ENCODE data around the gene ALDH1A1. TPM values are rescaled to one million over a fixed set of nuclear protein-coding genes. Genes with fewer than 3 reads are reported as not detected.

ALDH1A1 gene
- not detected for total RNA-seq

- no peaks in the 10 kb centered on the region for H3K36me3 Mint-ChIP-seq
- CTCF ChIA-PET = no interaction called here
Measured at GRCh38 chr9:72952914-72953313, at the start of gene ALDH1A1. Gene ALDH1A1 (minus strand): TSS chr9:72953053. CDS start chr9:72953000, 53 bp downstream.

GRCh38 chr9:73001860-73002259 is 49.0 kb upstream of the ALDH1A1 start:
- intact Hi-C loops (cut with micrococcal nuclease) = no loop called here
- H3K27me3 Mint-ChIP-seq = peaks cover 6% of the 10 kb centered on the region
- no peaks in the 10 kb centered on the region for H3K36me3 Mint-ChIP-seq
- H3K9me3 Mint-ChIP-seq = no peaks in the 10 kb centered on the region
- CTCF ChIA-PET = no interaction called here
- DNase-seq = no peak
- peaks cover 3% of the 10 kb centered on the region for H3K4me1 Mint-ChIP-seq (ENCODE audit: low read depth)
- no peak overlapping the region for H3K4me3 Mint-ChIP-seq
- POLR2A ChIA-PET = no interaction called here
- H3K27ac Mint-ChIP-seq = no peak overlapping the region

More at GRCh38 chr9:72952914-72953313, at the start of gene ALDH1A1:
- H3K9me3 Mint-ChIP-seq = no peaks in the 10 kb centered on the region
- intact Hi-C loops (cut with micrococcal nuclease) = no loop called here
- no peak within 1 kb of the TSS for H3K4me3 Mint-ChIP-seq
- no peak for DNase-seq
- no peak within 1 kb of the TSS for H3K27ac Mint-ChIP-seq
- peaks cover 16% of the 10 kb centered on the region for H3K27me3 Mint-ChIP-seq
- peaks cover 8% of the 10 kb centered on the region for H3K4me1 Mint-ChIP-seq (ENCODE audit: low read depth)
- POLR2A ChIA-PET = no interaction called here

- no peaks in the 10 kb centered on the region for H3K9me3 Mint-ChIP-seq
- POLR2A ChIA-PET = no interaction called here
- H3K4me3 Mint-ChIP-seq = no peak overlapping the region
- H3K36me3 Mint-ChIP-seq = no peaks in the 10 kb centered on the region
- H3K4me1 Mint-ChIP-seq (ENCODE audit: low read depth) = peaks cover 3% of the 10 kb centered on the region
- no peak for DNase-seq
- H3K27me3 Mint-ChIP-seq = no peaks in the 10 kb centered on the region
- H3K27ac Mint-ChIP-seq = no peak overlapping the region
- CTCF ChIA-PET = no interaction called here
- intact Hi-C loops (cut with micrococcal nuclease) = no loop called here
Measured at GRCh38 chr9:72998363-72998762, 45.5 kb upstream of the ALDH1A1 start.

GRCh38 chr9:72997387-72997995 is 44.6 kb upstream of the ALDH1A1 start:
- Mint-ChIP-seq H3K4me1 (ENCODE audit: low read depth) (peaks cover 3% of the 10 kb centered on the region), H3K9me3 (no peaks in the 10 kb centered on the region), H3K27me3 (no peaks in the 10 kb centered on the region), H3K36me3 (no peaks in the 10 kb centered on the region), H3K4me3 (no peak overlapping the region), H3K27ac (no peak overlapping the region)
- ChIA-PET CTCF (no interaction called here), POLR2A (no interaction called here)
- DNase-seq = peak; percentile 8
- intact Hi-C loops (cut with micrococcal nuclease) = no loop called here

- ChIA-PET POLR2A (no interaction called here), CTCF (no interaction called here)
- Mint-ChIP-seq H3K36me3 (no peaks in the 10 kb centered on the region), H3K9me3 (no peaks in the 10 kb centered on the region), H3K4me1 (ENCODE audit: low read depth) (peaks cover 3% of the 10 kb centered on the region), H3K4me3 (no peak overlapping the region), H3K27me3 (no peaks in the 10 kb centered on the region), H3K27ac (no peak overlapping the region)
- intact Hi-C loops (cut with micrococcal nuclease) = no loop called here
- DNase-seq = no peak
Measured at GRCh38 chr9:72996684-72997314, 43.9 kb upstream of the ALDH1A1 start.

- POLR2A ChIA-PET = no interaction called here
- Mint-ChIP-seq H3K4me1 (ENCODE audit: low read depth) (peaks cover 3% of the 10 kb centered on the region), H3K9me3 (no peaks in the 10 kb centered on the region), H3K36me3 (no peaks in the 10 kb centered on the region), H3K4me3 (no peak overlapping the region), H3K27ac (no peak overlapping the region), H3K27me3 (no peaks in the 10 kb centered on the region)
- intact Hi-C loops (cut with micrococcal nuclease) = no loop called here
- CTCF ChIA-PET = no interaction called here
- DNase-seq = no peak
Measured at GRCh38 chr9:72996114-72996513, 43.3 kb upstream of the ALDH1A1 start.

GRCh38 chr9:72995131-72996024 is 42.5 kb upstream of the ALDH1A1 start:
- no peaks in the 10 kb centered on the region for H3K9me3 Mint-ChIP-seq
- H3K4me3 Mint-ChIP-seq = no peak overlapping the region
- no peak for DNase-seq
- intact Hi-C loops (cut with micrococcal nuclease) = no loop called here
- H3K36me3 Mint-ChIP-seq = no peaks in the 10 kb centered on the region
- H3K4me1 Mint-ChIP-seq (ENCODE audit: low read depth) = peaks cover 3% of the 10 kb centered on the region
- no peaks in the 10 kb centered on the region for H3K27me3 Mint-ChIP-seq
- POLR2A ChIA-PET = no interaction called here
- H3K27ac Mint-ChIP-seq = no peak overlapping the region
- CTCF ChIA-PET = interaction anchor here (0.7 kb wide), 1 partner anchor 1053 kb away, joined by 3 read pairs; no protein-coding TSS in a partner anchor

GRCh38 chr9:72991772-72992171 is 38.9 kb upstream of the ALDH1A1 start:
- ChIA-PET POLR2A (no interaction called here), CTCF (no interaction called here)
- intact Hi-C loops (cut with micrococcal nuclease) = no loop called here
- peaks cover 3% of the 10 kb centered on the region for H3K27me3 Mint-ChIP-seq
- no peaks in the 10 kb centered on the region for H3K4me1 Mint-ChIP-seq (ENCODE audit: low read depth)
- H3K36me3 Mint-ChIP-seq = no peaks in the 10 kb centered on the region
- DNase-seq = no peak
- no peaks in the 10 kb centered on the region for H3K9me3 Mint-ChIP-seq
- H3K4me3 Mint-ChIP-seq = no peak overlapping the region
- no peak overlapping the region for H3K27ac Mint-ChIP-seq

- Mint-ChIP-seq H3K4me1 (ENCODE audit: low read depth) (no peaks in the 10 kb centered on the region), H3K27ac (no peak overlapping the region), H3K27me3 (peaks cover 3% of the 10 kb centered on the region), H3K9me3 (no peaks in the 10 kb centered on the region), H3K36me3 (no peaks in the 10 kb centered on the region), H3K4me3 (no peak overlapping the region)
- intact Hi-C loops (cut with micrococcal nuclease) = no loop called here
- DNase-seq = no peak
- ChIA-PET POLR2A (no interaction called here), CTCF (no interaction called here)
Measured at GRCh38 chr9:72990397-72991182, 37.7 kb upstream of the ALDH1A1 start.

- no peaks in the 10 kb centered on the region for H3K9me3 Mint-ChIP-seq
- intact Hi-C loops (cut with micrococcal nuclease) = no loop called here
- no peak for DNase-seq
- H3K4me1 Mint-ChIP-seq (ENCODE audit: low read depth) = no peaks in the 10 kb centered on the region
- ChIA-PET POLR2A (interaction anchor here (0.7 kb wide), 1 partner anchor 10 kb away, joined by 6 read pairs; no protein-coding TSS in a partner anchor), CTCF (interaction anchor here (0.7 kb wide), 1 partner anchor 1191 kb away, joined by 3 read pairs; no protein-coding TSS in a partner anchor)
- H3K27me3 Mint-ChIP-seq = peaks cover 3% of the 10 kb centered on the region
- H3K4me3 Mint-ChIP-seq = no peak overlapping the region
- no peaks in the 10 kb centered on the region for H3K36me3 Mint-ChIP-seq
- no peak overlapping the region for H3K27ac Mint-ChIP-seq
Measured at GRCh38 chr9:72986522-72987116, 33.8 kb upstream of the ALDH1A1 start.

- Mint-ChIP-seq H3K27ac (no peak overlapping the region), H3K4me3 (no peak overlapping the region), H3K9me3 (no peaks in the 10 kb centered on the region), H3K36me3 (no peaks in the 10 kb centered on the region), H3K27me3 (peaks cover 3% of the 10 kb centered on the region), H3K4me1 (ENCODE audit: low read depth) (no peaks in the 10 kb centered on the region)
- ChIA-PET POLR2A (no interaction called here), CTCF (no interaction called here)
- no peak for DNase-seq
- intact Hi-C loops (cut with micrococcal nuclease) = no loop called here
Measured at GRCh38 chr9:72985746-72986145, 32.9 kb upstream of the ALDH1A1 start.

- DNase-seq = no peak
- no peaks in the 10 kb centered on the region for H3K36me3 Mint-ChIP-seq
- H3K4me3 Mint-ChIP-seq = no peak overlapping the region
- no peak overlapping the region for H3K27ac Mint-ChIP-seq
- CTCF ChIA-PET = no interaction called here
- POLR2A ChIA-PET = no interaction called here
- no peaks in the 10 kb centered on the region for H3K9me3 Mint-ChIP-seq
- intact Hi-C loops (cut with micrococcal nuclease) = no loop called here
- peaks cover 3% of the 10 kb centered on the region for H3K27me3 Mint-ChIP-seq
- H3K4me1 Mint-ChIP-seq (ENCODE audit: low read depth) = no peaks in the 10 kb centered on the region
Measured at GRCh38 chr9:72984991-72985390, 32.1 kb upstream of the ALDH1A1 start.
